CD4-positive, alpha-beta T cell treated with Interleukin-17A for 1 hour (primary cell): ENCODE measurements around the gene PTPRM.

Experiments used
- DNase-seq: peaks from one replicate; pipeline ENCODE4 v3.0.0-alpha.2; 2020

PTPRM gene

DNA sequence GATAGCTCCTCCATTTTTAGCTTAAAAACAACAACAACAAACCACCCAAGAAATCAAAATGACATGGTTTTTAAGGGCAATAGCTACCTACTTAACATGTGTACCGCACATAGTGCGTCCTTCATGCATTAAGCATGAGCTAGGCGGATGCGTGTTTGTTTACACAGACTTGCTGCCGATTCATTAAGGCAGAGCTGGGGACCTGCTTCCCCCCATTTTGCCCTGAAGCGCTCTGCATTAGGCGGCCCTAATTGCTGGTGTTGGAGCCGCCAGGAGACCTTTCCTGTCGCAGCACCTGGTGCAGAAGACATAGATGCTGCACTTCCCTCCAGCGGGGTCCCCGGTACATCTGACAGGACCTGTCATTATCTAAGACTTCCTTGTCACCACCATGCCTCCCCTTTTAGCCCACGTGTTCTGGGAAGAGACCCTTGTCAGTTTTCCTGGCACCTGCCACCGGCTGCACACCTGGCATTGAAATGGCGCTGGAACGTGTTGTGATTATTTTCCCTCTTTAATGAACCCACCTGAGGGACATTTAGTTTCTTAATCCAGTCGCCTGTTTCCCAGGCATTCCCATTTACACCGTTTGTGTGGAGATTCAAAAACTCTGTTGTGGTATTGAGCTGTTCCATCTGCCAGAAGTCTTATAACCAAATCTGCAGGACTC lies 781.1 kb downstream of the PTPRM start:
- DNase-seq: no peak

DNA sequence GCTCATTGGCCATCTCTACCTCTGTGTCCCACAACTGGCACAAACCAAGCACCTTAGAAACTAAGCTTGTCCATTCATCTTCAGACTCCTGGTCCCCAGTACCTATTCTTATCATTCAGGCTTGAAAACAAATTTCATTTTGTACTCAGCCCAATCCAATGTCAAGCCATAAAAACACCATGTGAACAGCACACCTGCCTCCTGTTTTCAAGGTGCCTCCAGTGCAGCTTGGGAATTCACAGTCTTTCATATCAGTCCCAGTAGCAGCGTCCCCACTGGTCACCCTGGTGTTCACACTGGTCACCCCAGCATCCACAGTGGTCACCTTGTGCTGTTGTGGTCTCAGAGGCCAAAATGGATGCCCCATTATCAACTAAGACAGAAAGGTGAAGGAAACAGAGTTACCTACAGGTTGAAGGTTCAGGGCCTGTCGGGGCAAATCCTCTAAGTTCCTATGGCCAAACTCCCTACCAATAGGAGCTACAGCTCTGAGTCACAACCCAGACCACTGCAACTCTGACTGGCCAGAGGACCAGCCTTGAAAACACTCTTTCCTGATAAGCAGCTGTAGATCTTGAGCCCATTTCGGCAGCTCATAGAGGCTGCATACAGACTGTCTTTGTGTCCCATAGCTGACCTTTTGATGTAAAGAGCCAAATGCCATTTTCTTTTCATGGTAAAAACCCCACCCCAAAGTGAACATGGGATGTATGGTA lies 782.6 kb downstream of the PTPRM start:
- DNase-seq: no peak

DNA sequence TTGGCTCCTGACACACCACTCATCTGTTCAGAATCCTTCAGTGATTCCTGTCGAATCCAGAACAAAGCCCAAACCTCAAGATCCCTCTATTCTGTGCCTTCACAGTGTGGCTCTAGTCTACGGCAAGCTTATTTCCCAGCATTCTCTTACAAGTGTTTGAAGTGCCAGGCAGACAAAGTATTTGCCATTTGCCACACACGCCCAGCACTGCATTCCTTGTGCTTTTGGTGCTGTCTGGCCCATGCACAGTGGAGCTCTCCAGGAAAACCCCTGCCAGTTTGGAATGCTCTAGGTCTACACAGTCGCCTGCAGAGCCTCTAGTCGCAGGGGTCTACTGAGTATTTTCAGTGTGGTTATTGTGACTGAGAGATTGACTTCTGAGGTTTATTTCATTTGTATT lies 783.5 kb downstream of the PTPRM start:
- no peak for DNase-seq

DNA sequence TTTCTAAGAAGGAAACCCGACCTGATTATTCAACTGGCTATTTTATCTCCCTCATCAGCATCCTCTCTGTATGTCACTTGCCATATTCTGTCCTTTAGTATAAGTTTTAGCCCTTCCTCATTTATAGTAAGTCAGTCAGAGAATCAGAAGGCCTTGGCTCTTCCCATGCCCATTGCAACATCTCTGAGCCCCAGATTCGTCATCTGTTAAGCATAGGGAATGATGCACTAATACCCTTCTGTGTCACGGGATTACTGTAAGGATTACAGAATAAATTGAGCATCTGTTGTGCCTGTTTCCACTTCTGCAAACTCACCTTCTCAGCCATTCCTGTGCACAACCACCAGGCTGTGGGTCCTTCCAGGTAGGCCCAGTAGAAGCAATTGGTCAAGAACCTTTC lies 784.0 kb downstream of the PTPRM start:
- no peak for DNase-seq

DNA sequence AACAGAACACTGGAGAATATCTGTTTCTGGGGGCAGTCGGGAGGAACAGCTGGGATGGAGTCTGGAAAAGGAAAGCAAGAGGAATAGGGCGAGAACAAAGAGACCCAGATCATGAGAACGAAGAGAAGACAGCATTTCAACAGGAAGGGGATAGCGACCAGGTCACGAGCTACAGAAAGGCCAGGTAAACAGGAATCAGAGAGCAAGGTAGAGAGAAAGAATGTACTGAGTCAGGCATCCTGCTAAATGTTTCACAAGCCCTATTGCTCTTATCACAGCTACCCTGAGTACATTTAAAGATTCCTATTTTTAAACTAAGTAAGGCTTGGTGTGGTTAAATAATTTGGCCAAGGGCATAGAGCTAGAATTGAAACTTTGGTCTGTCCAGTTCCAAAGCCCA lies 787.2 kb downstream of the PTPRM start:
- no peak for DNase-seq

GRCh38 chr18:8356001-8356400 lies 788.9 kb downstream of the PTPRM start:
- DNase-seq: no peak

GRCh38 chr18:8357320-8357719 lies 790.2 kb downstream of the PTPRM start:
- DNase-seq: no peak

GRCh38 chr18:8358033-8358765 lies 791.1 kb downstream of the PTPRM start:
- no peak for DNase-seq

- DNase-seq: no peak
These were observed 792.0 kb downstream of the PTPRM start for GRCh38 chr18:8359076-8359475.

DNA sequence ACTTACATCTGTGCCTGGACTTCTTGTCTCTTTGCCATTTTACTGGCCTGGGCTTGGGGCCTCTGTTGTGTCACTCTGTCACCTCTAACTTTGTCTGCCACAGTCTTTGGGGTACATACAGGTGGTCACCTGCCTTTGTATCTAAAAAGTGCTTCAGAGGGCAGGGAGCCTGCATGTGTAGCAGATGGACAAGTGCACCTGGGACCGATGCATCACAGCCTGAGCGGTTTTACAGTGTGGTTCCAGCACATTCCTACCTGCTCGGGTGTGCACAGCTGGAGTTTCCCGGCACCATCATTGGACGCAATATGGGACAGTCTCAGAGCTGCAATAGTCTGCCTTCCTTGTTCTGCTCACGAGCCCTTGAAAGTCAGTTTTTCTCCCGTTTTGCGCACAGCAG lies 792.4 kb downstream of the PTPRM start:
- no peak for DNase-seq

DNA sequence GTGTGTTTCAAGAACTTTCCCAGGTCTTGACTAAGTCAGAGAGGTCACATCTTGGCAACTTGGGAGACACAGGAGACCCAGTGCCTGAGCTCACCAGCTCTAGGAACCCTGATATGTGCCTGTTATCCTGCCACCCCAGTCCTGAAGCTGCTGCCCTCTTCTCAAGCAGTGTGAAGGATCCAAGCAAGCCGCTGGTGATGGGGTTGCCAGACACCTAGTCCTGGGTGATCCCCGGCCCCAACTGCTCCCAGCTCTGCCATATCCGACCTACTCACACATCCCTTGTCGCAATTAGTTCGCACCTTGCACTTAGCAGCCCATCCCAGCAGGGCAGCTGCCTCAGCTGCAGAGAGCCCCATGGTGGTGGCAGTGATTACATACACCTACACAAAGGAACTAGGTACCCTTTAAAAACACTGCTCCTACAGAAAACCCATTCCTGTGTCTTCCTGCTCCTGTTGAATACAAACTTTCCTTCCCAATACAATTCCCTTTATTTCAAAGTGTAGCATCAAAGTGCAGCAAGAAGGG lies 794.9 kb downstream of the PTPRM start:
- DNase-seq: no peak

DNA sequence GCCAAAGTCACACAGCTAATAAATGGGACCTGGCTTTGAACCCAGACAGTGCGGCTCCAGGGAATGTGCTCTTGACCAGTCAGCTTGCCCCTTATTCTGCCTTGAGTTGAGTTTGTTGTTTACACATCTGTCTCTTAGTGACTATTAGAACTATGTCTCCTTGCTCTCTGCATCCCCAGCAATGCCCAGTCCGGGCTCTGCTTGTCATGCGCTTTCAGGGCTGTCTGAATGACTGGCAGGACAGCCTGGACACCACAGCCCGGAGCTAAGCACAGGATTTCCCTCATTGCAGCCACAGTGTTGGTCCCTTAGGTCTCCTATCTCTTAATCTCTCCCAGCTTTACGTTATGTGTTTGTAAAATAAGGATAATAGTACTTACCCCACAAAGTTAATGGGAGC lies 795.7 kb downstream of the PTPRM start:
- no peak for DNase-seq

DNA sequence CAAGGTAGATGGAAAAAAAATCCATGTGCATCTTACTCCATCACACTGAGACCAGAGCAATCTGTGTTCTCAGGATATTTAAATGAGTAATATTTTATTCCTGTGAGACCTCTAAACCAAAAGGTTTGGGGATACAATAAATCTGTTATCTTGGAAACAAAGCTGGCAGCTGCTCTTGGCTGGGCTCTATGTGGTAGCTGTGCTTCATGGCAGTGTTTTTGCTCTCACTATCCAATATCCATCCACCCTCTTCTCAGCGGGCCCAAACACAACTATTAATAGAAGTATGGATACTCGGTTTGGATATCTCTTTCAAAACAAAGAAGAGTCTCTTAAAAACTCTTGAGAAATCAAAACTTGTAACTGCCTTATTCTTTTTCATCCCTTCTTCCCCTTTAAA lies 797.3 kb downstream of the PTPRM start:
- DNase-seq: no peak

DNA sequence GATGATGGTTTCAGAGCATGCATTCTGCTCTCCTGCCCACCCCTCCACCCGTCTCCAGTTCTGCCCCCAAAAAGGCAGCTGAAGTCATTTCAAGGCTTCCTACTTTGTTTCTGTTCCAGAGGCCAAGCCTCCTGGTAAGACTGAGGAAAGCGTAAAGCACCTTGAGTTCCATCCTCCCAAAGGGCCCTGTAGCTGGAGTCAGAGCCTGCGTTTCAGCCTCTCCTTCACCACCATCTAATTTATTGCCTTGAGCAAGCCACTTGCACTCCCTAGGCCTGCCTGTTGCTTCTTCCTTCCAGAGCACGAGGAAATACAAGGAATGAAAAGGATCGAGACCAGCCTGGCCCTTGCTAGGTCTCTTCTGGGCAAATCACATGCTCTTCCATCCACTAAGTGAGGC lies 797.9 kb downstream of the PTPRM start:
- DNase-seq: no peak

GRCh38 chr18:8365528-8365927 lies 798.4 kb downstream of the PTPRM start:
- no peak for DNase-seq

GRCh38 chr18:8366070-8366469 lies 799.0 kb downstream of the PTPRM start:
- no peak for DNase-seq

DNA sequence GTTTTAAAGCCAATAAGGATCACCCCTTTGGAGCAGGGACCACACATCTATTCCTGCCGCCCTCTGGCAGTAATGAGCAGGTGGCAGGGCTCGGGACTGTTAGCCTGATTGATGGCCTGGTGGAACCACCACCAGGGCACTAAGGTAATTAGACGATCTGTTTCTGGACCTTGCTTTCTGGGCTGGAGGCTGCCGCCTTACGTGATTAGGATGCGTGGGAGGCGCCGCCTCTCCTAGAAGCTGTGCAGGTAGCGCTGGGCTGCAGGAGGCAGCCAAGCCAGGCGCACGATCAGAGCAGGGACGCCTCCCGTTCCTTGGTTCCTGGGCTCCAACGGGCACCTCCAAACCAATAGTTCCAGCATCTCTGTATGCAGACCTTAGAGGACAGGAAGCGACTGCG lies 799.5 kb downstream of the PTPRM start:
- DNase-seq: no peak

DNA sequence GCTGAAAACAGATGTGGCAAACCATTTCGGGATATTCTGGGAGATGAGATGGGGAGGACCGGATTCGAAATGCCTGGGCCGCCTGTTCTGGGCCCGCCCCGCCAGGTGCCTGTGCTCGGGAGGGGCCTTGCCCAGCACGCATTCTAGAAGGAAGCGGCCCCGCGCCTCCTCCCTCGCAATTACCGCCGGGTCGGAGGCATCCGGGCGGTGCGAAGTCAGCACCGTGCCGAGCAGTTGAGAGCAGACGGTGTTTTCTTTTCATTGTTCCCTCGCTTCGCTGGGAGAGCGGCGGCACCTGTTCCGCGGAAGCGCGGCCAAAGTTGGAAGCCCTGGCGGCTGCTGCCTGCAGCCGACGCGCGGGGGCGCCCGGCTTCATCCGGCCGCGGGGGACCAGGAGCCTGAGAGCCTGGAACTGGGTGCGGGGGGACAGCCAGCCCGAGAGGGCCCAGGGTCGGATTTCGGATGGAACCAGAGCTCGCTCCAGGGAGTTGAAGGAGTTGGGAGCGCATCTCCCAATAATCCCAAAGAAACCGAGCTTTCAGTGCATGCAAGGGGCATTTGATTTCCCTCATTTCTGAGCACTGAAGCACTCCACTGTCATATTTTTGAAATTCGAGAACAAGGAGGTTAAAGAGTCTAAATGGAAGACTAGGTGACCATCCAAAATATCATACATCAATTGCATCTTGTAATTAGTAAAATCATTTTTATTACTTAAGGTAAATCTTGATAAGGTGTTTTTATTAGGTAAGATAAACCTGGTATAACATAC lies 800.3 kb downstream of the PTPRM start:
- DNase-seq: no peak

DNA sequence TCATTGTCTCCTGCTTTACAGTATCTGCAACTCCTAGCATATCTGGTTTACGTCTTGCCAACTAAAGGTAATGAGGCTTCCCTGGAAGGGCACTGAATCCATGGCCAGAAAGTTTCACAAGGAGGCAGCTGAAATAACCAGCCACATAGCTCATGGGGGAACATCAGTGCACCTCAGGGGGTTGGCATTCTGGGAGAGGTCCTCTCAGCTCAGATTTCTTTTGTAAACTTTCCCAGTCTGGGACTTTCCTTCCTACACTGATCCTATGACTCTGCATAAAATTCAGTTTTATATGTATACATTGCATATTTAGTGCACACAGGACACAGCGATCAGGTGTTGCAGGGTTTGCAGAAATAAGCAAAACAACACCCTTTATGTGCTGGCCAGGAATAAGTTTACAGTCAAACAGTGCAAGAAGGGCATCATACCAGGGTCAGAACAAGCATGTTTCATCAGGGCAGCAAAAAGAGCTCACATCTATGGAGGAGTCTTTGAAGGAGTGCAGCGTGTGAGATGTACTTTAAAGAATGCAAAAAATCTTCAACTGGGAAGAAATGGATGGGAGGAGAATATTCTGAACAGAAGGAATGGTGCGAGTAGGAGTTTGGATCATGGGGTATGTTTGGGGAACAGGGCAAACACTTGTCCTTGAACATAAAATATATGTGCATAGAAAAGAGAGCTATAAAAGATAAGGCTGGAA lies 801.5 kb downstream of the PTPRM start:
- DNase-seq: no peak

GRCh38 chr18:8373486-8373885 lies 806.4 kb downstream of the PTPRM start:
- DNase-seq: no peak

DNA sequence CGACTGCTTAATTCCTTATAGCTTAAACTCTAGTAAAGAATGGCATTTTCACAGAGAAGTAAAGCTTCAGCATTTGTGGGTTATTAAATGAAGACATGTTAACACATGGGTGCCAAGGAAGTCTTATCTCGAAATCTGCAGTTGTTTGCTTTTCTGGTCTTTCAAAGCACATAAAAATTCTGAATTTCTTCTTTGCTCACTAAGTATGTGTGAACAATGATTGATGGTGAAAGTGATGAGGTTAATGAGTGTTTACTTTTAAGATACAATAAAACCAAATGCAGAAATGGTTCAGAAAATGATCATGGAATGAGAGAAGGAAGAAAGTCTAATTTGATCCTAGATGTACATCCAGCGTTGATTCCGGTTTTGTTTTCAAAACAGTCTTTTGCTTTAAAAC lies 807.6 kb downstream of the PTPRM start:
- DNase-seq: no peak

DNA sequence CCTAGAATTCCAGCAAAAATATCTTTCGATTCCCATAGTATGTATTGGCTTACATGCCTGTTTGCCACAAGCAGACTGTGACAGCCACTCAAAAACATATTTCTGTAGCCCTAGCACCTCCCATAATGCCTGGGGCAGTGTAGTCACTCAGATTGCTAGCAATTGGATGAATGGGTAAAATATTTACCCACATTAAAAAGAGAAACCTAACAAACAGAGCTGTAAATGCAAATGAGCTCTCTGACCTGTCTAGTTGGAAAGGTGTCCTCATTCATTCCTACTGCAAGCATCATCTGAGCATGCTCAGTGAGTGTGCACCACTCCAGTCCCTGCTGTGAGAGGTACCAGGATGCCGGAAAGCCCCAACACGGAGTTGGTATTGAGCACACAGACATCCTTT lies 808.1 kb downstream of the PTPRM start:
- no peak for DNase-seq

- no peak for DNase-seq
These were observed 809.0 kb downstream of the PTPRM start for GRCh38 chr18:8376113-8376512.
